Vagina (tissue), 2 donors: ENCODE data around the gene OSM.

Experiments used
- CTCF ChIP-seq, 3 experiments: fragments of 450-650 bp in 2 of 3; fragments of 200-600 bp in 1 of 3; sonication (generic) in 1 of 3; IDR thresholded peaks; one replicate each; pipeline ENCODE4 v1.5.1; 2017 to 2019; ENCODE audit warnings: antibody characterized with exemption in 3 of 3, mild to moderate bottlenecking in 2 of 3, moderate library complexity in 2 of 3
- POLR2A ChIP-seq, 2 donors: fragments of 450-650 bp; IDR thresholded peaks; one replicate each; pipeline ENCODE4 v1.6.1; 2017; ENCODE audit warnings: antibody characterized with exemption in 2 of 2, mild to moderate bottlenecking in 2 of 2, moderate library complexity in 2 of 2
- POLR2AphosphoS5 ChIP-seq, 2 donors: sonication (generic); formaldehyde crosslinking; IDR thresholded peaks; one replicate each; pipeline ENCODE4 v1.9.0; 2017; ENCODE audit warnings: antibody characterized with exemption in 2 of 2, mild to moderate bottlenecking in 2 of 2, low read depth in 1 of 2; ENCODE audit not compliant: insufficient read depth in 1 of 2

GRCh38 chr22:30286331-30286730 is 19.7 kb upstream of the OSM start:
- TF ChIP-seq CTCF (IDR thresholded peaks at IDR 0.05), result no peak
- TF ChIP-seq POLR2A (IDR thresholded peaks at IDR 0.05), result no peak
- no peak for TF ChIP-seq POLR2AphosphoS5 (IDR thresholded peaks at IDR 0.05; ENCODE audit: insufficient read depth in 1 of 2, low read depth in 1 of 2)
